HG02678 (cell line): ENCODE data around the gene SPATA2.
"Not testable (repeated sequence)": the region's sequence is repeated elsewhere in the genome, so short reads cannot be mapped to it uniquely, and the experiment has no call there.

Experiments used
- ATAC-seq: cut with Tn5 transposase; IDR thresholded peaks from one replicate; pipeline ENCODE4 v1.9.1; 2021; ENCODE audit warnings: mild to moderate bottlenecking, moderate library complexity; ENCODE audit not compliant: unreplicated experiment

Gene SPATA2

GRCh38 chr20:49905415-49906091 is 9.8 kb downstream of the SPATA2 start:
- no peak for ATAC-seq

GRCh38 chr20:49904440-49905214 is 10.7 kb downstream of the SPATA2 start:
- ATAC-seq = no peak

GRCh38 chr20:49901588-49901987 is 13.7 kb downstream of the SPATA2 start:
- no peak for ATAC-seq

GRCh38 chr20:49899541-49900383 is 15.6 kb downstream of the SPATA2 start:
- no peak for ATAC-seq

GRCh38 chr20:49896204-49896603 is 19.1 kb downstream of the SPATA2 start:
- ATAC-seq = no peak

- not testable (repeated sequence) for ATAC-seq
These were observed 19.7 kb downstream of the SPATA2 start for GRCh38 chr20:49895474-49896093.

GRCh38 chr20:49894073-49894470 is 21.3 kb downstream of the SPATA2 start:
- ATAC-seq = no peak

- no peak for ATAC-seq
These were observed 21.9 kb downstream of the SPATA2 start for GRCh38 chr20:49893242-49894072.

- no peak for ATAC-seq
These were observed 22.5 kb downstream of the SPATA2 start for GRCh38 chr20:49892817-49893216.

GRCh38 chr20:49892260-49892659 is 23.1 kb downstream of the SPATA2 start:
- no peak for ATAC-seq

GRCh38 chr20:49891476-49892110 is 23.7 kb downstream of the SPATA2 start:
- no peak for ATAC-seq

GRCh38 chr20:49890471-49891361 is 24.6 kb downstream of the SPATA2 start:
- no peak for ATAC-seq

GRCh38 chr20:49889935-49890333 is 25.4 kb downstream of the SPATA2 start:
- ATAC-seq = no peak

- no peak for ATAC-seq
These were observed 26.1 kb downstream of the SPATA2 start for GRCh38 chr20:49889001-49889934.

GRCh38 chr20:49888212-49889000 is 26.9 kb downstream of the SPATA2 start:
- ATAC-seq = no peak

- ATAC-seq = no peak
These were observed 27.8 kb downstream of the SPATA2 start for GRCh38 chr20:49887251-49888211.
